Heart right ventricle (tissue), 16 donors: ENCODE measurements around the gene PIP5KL1. TPM values are rescaled to one million over a fixed set of nuclear protein-coding genes. Genes with fewer than 3 reads are reported as not detected.

Source experiments
- ATAC-seq, 8 donors: fragments of 200-7000 bp; cut with Tn5 transposase; one replicate each; pipeline ENCODE4 v1.9.1; 2020; ENCODE audit warnings: mild to moderate bottlenecking in 8 of 8, moderate library complexity in 8 of 8, moderate number of reproducible peaks in 1 of 8
- DNase-seq, 2 donors: peaks; one replicate each; pipeline ENCODE4 v3.0.0-alpha.2; 2020
- H3K27ac ChIP-seq, 10 donors: fragments of 200-600 bp; sonication (generic) in 2 of 10; one replicate each; pipeline versions ENCODE4 v1.5.0 to v1.8.0; 2020 to 2022; ENCODE audit warnings: mild to moderate bottlenecking in 3 of 10
- H3K27me3 ChIP-seq, 7 donors: fragments of 200-600 bp; one replicate each; pipeline ENCODE4 v1.8.0; 2021 to 2022; ENCODE audit warnings: mild to moderate bottlenecking in 2 of 7
- H3K36me3 ChIP-seq, 9 donors: fragments of 200-600 bp; sonication (generic) in 1 of 9; one replicate each; pipeline versions ENCODE4 v1.5.0 to v1.8.0; 2020 to 2022; ENCODE audit warnings: mild to moderate bottlenecking in 2 of 9
- H3K4me1 ChIP-seq, 9 donors: fragments of 200-600 bp; sonication (generic) in 1 of 9; one replicate each; pipeline versions ENCODE4 v1.5.0 to v1.8.0; 2020 to 2022; ENCODE audit warnings: mild to moderate bottlenecking in 4 of 9
- H3K4me3 ChIP-seq, 10 donors: fragments of 200-600 bp; sonication (generic) in 2 of 10; one replicate each; pipeline versions ENCODE4 v1.5.0 to v1.8.0; 2020 to 2022; ENCODE audit warnings: mild to moderate bottlenecking in 7 of 10, moderate library complexity in 2 of 10
- H3K9me3 ChIP-seq, 11 donors: fragments of 200-600 bp in 10 of 11; sonication (generic) in 2 of 11; one replicate each; pipeline versions ENCODE4 v1.5.0 to v1.8.0; 2013 to 2022; ENCODE audit warnings: mild to moderate bottlenecking in 2 of 11, control low read depth in 1 of 11, moderate library complexity in 1 of 11
- WGBS, 2 donors: extraction: QIAGEN DNeasy Blood & Tissue Kit; methylation state at CpG; one replicate each; pipeline ENCODE4 v1.1.7; 2013; ENCODE audit warnings: inconsistent platforms in 1 of 2; 5-methylcytosine and 5-hydroxymethylcytosine counted together
- intact Hi-C, 10 donors: fragments of 100-400 bp; cut with DNase I; formaldehyde crosslinking; loops; one replicate each; pipeline versions ENCODE4 v1.11.1 to v1.14.2; 2022
- polyA plus RNA-seq, 2 donors: library from polyadenylated mRNA; stranded (reverse); fragments of 200-250 nt; gene quantifications; one replicate each; pipeline ENCODE4 v1.2.3, GENCODE V29; 2013
- total RNA-seq, 10 donors: library from RNA; stranded (reverse); fragmentation: NEBNext Ultra II Directional in 3 of 10; extraction: Animal tissue kit (Norgen Biotek cat#: 25700) in 3 of 10; gene quantifications; one replicate each; pipeline versions ENCODE4 v1.2.1 to v1.2.4, GENCODE V29; 2021 to 2023
- TF ChIP-seq, protein P1 (sequence below), 9 donors: fragments of 200-600 bp; sonication (generic) in 2 of 9; IDR thresholded peaks; one replicate each; pipeline versions ENCODE4 v1.5.0 to v1.8.0; 2021 to 2022; ENCODE audit warnings: antibody characterized with exemption in 9 of 9, mild to moderate bottlenecking in 5 of 9, moderate library complexity in 1 of 9
- donor health status: Arrhythmogenic right ventricular cardiomyopathy.
- donor health status: ischemic (EF 13 %, LVEDD 7.1; RV severe dilation, severe dysfunction).
- donor health status: healthy with polysubstance abuse.
- donor health status: DM: no; HTN: yes; CAD: no.
- donor health status: DM: no; HTN: no; CAD: no.
- donor health status: ischemic (EF 25% LVEDD 6.9; RV normal size, moderate dysfunction).
- donor health status: ischemic (EF 25% LVEDD 5.7; RV mildly dilated, moderate dysfunction).
- donor health status: healthy.
- donor health status: DM: yes; HTN: yes; CAD: no.
- donor health status: Ischemic cardiomyopathy.
- donor health status: ischemic (EF 35%, LVEDD 5.7; RV mildly dilated, moderate dysfunction).
- donor health status: nonischemic (EF 11% LVEDD 7.7; RV severe dilation, severe dysfunction).
- donor health status: DM: yes; HTN: yes; CAD: no.
- donor health status: PGD.
- donor health status: ischemic (EF 29% LVEDD 5.4; RV normal size, mild dysfunction).
- donor health status: nonischemic (EF 23%, LVEDD 6.1; RV moderate dilation, normal function).

Gene PIP5KL1
- total and polyA plus RNA-seq, 12 donors = 0.25 to 0.59 (median 0.46) TPM; not detected in 4

DNA sequence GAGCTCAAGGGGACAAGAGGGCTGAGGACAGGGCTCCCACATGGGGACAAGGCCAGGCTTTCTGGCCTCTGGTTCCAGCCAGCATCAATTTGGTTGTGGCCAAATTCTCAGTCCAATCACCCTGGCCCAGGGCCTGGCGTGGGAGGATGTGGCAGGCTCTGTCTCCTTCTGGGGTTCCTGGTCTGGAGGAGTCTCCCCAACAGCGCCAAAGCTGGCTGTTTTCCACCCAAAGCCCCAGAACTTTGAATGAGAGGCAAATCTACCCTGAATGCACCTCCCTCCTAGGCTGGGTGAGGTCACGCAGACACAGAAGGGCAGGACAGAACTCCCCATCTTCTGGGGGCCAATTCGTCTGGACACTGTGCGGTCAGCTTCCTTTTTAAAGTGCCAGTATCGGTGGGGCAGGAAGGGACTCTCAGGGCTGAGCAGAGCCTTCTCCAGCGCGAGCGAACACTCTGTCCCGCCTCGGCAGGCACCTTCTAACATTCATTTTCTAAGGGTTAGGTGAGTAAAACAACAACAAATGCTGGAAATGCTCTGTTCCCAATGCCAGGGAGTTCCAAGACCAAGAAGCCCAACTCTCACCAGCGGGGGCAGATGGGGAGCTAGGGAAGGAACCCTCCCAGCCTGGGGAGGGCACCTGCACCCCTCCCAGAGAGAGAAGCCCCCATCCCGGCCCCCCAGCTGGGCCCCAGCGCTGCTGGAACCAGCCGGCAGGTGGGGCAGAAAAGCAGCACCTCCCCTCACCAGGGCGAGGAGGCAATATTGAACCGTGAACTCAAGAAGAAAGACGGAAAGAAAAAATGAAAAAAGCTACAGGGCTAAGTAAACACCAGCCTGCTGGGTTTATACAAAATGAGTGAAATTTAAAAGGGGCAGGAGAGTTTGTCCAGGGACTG is 10.7 kb upstream of the PIP5KL1 start:
- intact Hi-C loops = loop anchor here in 7 of 10 donors (5.0 to 10.0 kb wide), 3 partner anchors 101 to 176 kb away; no protein-coding TSS in a partner anchor
- H3K27ac ChIP-seq = no peak overlapping the region
- peaks cover 0 to 40% (median 9%) of the 10 kb centered on the region in 9 donors for H3K36me3 ChIP-seq
- 84 to 88% methylated on average over 18 of the region's 18 CpGs for WGBS, 2 donors
- no peaks in the 10 kb centered on the region for H3K27me3 ChIP-seq
- no peaks in the 10 kb centered on the region for H3K9me3 ChIP-seq
- peaks cover 15 to 55% (median 23%) of the 10 kb centered on the region in 9 donors for H3K4me1 ChIP-seq
- peak in 1 of 2 donors; percentile 3 for DNase-seq
- H3K4me3 ChIP-seq = no peak overlapping the region
- TF ChIP-seq, protein P1, sequence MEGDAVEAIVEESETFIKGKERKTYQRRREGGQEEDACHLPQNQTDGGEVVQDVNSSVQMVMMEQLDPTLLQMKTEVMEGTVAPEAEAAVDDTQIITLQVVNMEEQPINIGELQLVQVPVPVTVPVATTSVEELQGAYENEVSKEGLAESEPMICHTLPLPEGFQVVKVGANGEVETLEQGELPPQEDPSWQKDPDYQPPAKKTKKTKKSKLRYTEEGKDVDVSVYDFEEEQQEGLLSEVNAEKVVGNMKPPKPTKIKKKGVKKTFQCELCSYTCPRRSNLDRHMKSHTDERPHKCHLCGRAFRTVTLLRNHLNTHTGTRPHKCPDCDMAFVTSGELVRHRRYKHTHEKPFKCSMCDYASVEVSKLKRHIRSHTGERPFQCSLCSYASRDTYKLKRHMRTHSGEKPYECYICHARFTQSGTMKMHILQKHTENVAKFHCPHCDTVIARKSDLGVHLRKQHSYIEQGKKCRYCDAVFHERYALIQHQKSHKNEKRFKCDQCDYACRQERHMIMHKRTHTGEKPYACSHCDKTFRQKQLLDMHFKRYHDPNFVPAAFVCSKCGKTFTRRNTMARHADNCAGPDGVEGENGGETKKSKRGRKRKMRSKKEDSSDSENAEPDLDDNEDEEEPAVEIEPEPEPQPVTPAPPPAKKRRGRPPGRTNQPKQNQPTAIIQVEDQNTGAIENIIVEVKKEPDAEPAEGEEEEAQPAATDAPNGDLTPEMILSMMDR (IDR thresholded peaks at IDR 0.05) = no peak
- no peak for ATAC-seq

DNA sequence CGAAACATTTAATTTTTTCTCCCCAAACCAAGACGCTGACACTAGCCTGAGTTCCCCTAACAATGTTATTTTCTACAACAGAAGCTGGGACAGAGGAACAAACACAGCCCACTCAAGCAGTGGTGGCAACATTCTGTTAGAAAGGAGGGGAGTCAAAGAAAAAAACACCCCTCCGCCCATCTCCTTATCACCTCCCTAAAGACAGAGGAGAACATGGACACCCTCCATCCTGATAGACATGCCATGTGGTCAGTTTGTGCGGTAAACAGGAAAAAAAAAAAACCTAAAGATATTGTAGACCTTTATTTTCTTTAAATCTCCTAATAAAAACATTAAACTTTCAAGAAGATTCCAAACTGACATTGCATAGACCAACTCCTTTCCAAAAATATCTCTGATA is 10.0 kb upstream of the PIP5KL1 start:
- H3K36me3 ChIP-seq = peaks cover 0 to 40% (median 9%) of the 10 kb centered on the region in 9 donors

DNA sequence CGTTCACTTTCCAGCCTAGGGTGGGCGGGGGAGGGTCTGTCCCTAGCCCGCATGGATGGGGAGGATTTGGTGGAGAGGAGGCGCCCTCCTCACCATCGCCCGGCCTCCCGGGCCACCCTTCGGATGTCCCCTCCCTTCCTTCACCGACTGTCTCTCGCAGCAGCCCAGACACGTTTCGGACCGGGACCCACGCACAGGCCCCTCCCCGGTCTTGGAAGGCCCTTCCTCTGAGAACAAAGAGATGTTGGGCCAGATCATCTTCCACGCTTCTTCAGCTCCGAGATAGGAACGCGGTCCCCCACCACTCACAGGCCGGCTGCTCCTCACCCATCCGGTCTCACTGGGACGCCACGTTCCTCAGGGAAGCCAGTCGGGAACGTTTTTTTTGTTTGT is 7.7 kb upstream of the PIP5KL1 start:
- H3K27me3 ChIP-seq = no peaks in the 10 kb centered on the region
- WGBS, 2 donors = 25 to 29% methylated on average over 21 to 25 of the region's 25 CpGs
- peaks cover 15 to 44% (median 23%) of the 10 kb centered on the region in 9 donors for H3K4me1 ChIP-seq
- H3K27ac ChIP-seq = peak overlapping the region; percentile 22 to 88 (median 60)
- DNase-seq (peak in 1 of 2 donors; percentile 31), ATAC-seq (peak; percentile 10 to 64 (median 34))
- TF ChIP-seq, protein P1 (IDR thresholded peaks at IDR 0.05) = no peak
- H3K9me3 ChIP-seq = no peaks in the 10 kb centered on the region
- peaks cover 0 to 26% (median 0%) of the 10 kb centered on the region in 9 donors for H3K36me3 ChIP-seq
- intact Hi-C loops = no loop called here
- peak overlapping the region in 9 of 10 donors; percentile 60 to 87 (median 76) for H3K4me3 ChIP-seq

More for the DNA sequence above, 10.0 kb upstream of the PIP5KL1 start:
- Histone ChIP-seq H3K4me3 (no peak overlapping the region), H3K27me3 (no peaks in the 10 kb centered on the region), H3K4me1 (peaks cover 16 to 55% (median 23%) of the 10 kb centered on the region in 9 donors), H3K27ac (no peak overlapping the region), H3K9me3 (no peaks in the 10 kb centered on the region)
- no peak for ATAC-seq
- DNase-seq = no peak
- intact Hi-C loops = loop anchor here in 7 of 10 donors (5.0 to 10.0 kb wide), 3 partner anchors 102 to 177 kb away; no protein-coding TSS in a partner anchor
- WGBS, 2 donors = 91 to 92% methylated on average over 4 of the region's 4 CpGs
- TF ChIP-seq, protein P1 (IDR thresholded peaks at IDR 0.05) = no peak

DNA sequence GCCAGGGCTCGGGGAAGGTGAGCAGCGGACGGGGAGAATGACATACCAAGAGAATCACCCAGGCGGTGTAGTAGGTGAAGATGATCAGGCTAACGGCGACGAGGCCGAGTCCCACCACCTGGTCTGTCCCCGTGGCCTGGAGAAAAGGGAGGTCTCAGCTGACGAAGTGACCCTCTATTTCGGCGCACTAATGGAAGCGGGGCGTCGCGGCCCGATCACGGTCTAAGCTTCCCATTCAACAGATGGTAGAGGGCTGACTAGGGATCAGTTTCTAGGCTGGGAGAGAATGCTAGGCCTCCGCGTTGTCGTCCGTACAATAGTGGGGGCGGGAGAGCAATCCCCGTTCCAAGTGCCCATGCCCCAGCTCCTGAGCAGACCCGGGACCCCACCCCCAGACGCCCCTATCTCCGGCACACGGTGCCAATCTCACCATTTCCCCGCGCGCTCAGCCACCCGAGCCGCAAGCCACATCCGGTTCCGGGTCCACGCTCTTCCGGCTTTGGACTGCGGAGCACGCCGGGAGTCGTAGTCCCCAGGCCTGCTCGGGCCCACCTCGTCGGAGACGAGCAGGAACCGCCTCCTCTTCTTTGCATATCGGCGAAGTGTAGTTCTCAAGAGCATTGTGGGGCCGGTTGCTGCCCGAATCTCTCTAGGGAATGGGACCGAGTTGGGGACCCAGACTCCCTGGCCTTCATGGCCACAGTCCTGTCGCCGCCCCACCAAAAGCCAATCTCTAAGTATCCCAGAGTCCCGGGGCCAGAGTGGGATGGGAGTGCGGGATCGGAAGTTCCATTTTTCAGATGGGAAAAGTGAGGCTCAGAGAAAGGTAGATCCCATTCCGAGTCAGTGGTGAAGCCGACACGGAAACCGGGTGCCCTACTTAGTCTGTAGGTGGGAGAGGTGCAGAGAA is 7.1 kb upstream of the PIP5KL1 start, which contains the start of gene DPM2:
Gene DPM2, minus strand, starts transcription at position 467 of the 910 bp plus-strand sequence. Its CDS starts 34 bp downstream, at position 433.
- peak within 1 kb of the TSS; percentile 22 to 88 (median 60) for H3K27ac ChIP-seq
- H3K4me1 ChIP-seq = peaks cover 15 to 39% (median 23%) of the 10 kb centered on the region in 9 donors
- intact Hi-C loops = no loop called here
- WGBS, 2 donors = 4% methylated on average over 59 to 60 of the region's 60 CpGs
- TF ChIP-seq, protein P1 (IDR thresholded peaks at IDR 0.05) = no peak
- ATAC-seq = peak; percentile 85 to 93 (median 91)
- peaks cover 0 to 22% (median 0%) of the 10 kb centered on the region in 9 donors for H3K36me3 ChIP-seq
- H3K9me3 ChIP-seq = no peaks in the 10 kb centered on the region
- DNase-seq = peak; percentile 79 to 82
- H3K27me3 ChIP-seq = no peaks in the 10 kb centered on the region
- H3K4me3 ChIP-seq = peak within 1 kb of the TSS; percentile 60 to 87 (median 76)
